ENCODE results near the gene ALPP. TPM values are rescaled to one million over a fixed set of nuclear protein-coding genes. Genes with fewer than 3 reads are reported as not detected.
"Not testable (repeated sequence)": the region's sequence is repeated elsewhere in the genome, so short reads cannot be mapped to it uniquely, and the experiment has no call there.

Gene ALPP
- total RNA-seq, 4 donors from 2014 or later = not detected

GRCh38 chr2:232387451-232388171 is 9.1 kb downstream of the ALPP start:
- peak overlapping the region in 1 of 4 donors; percentile 19 for H3K4me3 ChIP-seq
- TF ChIP-seq POLR2A (IDR thresholded peaks at IDR 0.05) (no peak), CTCF (IDR thresholded peaks at IDR 0.05) (no peak)

GRCh38 chr2:232388324-232388891 is 9.9 kb downstream of the ALPP start:
- Histone ChIP-seq H3K4me1 (peaks cover 0 to 22% (median 0%) of the 10 kb centered on the region in 4 donors), H3K27ac (no peak overlapping the region), H3K9me3 (no peaks in the 10 kb centered on the region), H3K36me3 (no peaks in the 10 kb centered on the region), H3K27me3 (peaks cover 0 to 17% of the 10 kb centered on the region in 2 donors), H3K4me3 (peak overlapping the region in 1 of 4 donors; percentile 19)
- DNase-seq = no peak
- TF ChIP-seq POLR2A (IDR thresholded peaks at IDR 0.05) (no peak), CTCF (IDR thresholded peaks at IDR 0.05) (no peak)

More at GRCh38 chr2:232387451-232388171, 9.1 kb downstream of the ALPP start:
- no peak for DNase-seq
- no peaks in the 10 kb centered on the region for H3K9me3 ChIP-seq
- H3K27ac ChIP-seq = no peak overlapping the region
- H3K36me3 ChIP-seq = no peaks in the 10 kb centered on the region
- peaks cover 0 to 22% (median 0%) of the 10 kb centered on the region in 4 donors for H3K4me1 ChIP-seq
- peaks cover 0 to 17% of the 10 kb centered on the region in 2 donors for H3K27me3 ChIP-seq

GRCh38 chr2:232389327-232389726 is 10.8 kb downstream of the ALPP start:
- Histone ChIP-seq H3K27ac (no peak overlapping the region), H3K4me1 (peaks cover 0 to 22% (median 0%) of the 10 kb centered on the region in 4 donors), H3K4me3 (no peak overlapping the region), H3K36me3 (no peaks in the 10 kb centered on the region), H3K9me3 (no peaks in the 10 kb centered on the region), H3K27me3 (peaks cover 0 to 17% of the 10 kb centered on the region in 2 donors)
- DNase-seq = no peak
- no peak for TF ChIP-seq POLR2A (IDR thresholded peaks at IDR 0.05)

- Histone ChIP-seq H3K4me3 (no peak overlapping the region), H3K27me3 (peaks cover 0 to 13% of the 10 kb centered on the region in 2 donors), H3K4me1 (peaks cover 0 to 22% (median 0%) of the 10 kb centered on the region in 4 donors), H3K27ac (no peak overlapping the region), H3K36me3 (no peaks in the 10 kb centered on the region), H3K9me3 (no peaks in the 10 kb centered on the region)
- DNase-seq = no peak
- TF ChIP-seq CTCF (IDR thresholded peaks at IDR 0.05) (no peak), POLR2A (IDR thresholded peaks at IDR 0.05) (no peak)
These were observed 12.1 kb downstream of the ALPP start for GRCh38 chr2:232390661-232391060.

- no peak for DNase-seq
- no peaks in the 10 kb centered on the region for H3K36me3 ChIP-seq
- H3K27ac ChIP-seq = no peak overlapping the region
- H3K27me3 ChIP-seq = peaks cover 0 to 2% of the 10 kb centered on the region in 2 donors
- no peaks in the 10 kb centered on the region for H3K4me1 ChIP-seq
- no peaks in the 10 kb centered on the region for H3K9me3 ChIP-seq
- TF ChIP-seq CTCF (IDR thresholded peaks at IDR 0.05) (no peak), POLR2A (IDR thresholded peaks at IDR 0.05) (no peak)
- no peak overlapping the region for H3K4me3 ChIP-seq
These were observed 15.0 kb downstream of the ALPP start for GRCh38 chr2:232393556-232393955.

- not testable (repeated sequence) for H3K27me3 ChIP-seq, H3K27ac ChIP-seq, H3K36me3 ChIP-seq, H3K4me3 ChIP-seq, H3K9me3 ChIP-seq, H3K4me1 ChIP-seq, DNase-seq
These were observed 15.9 kb downstream of the ALPP start for GRCh38 chr2:232394431-232394830.

Measured in Peyer's patch (tissue), 4 donors.